Measurements from ENCODE around the gene TMEM61. TPM values are rescaled to one million over a fixed set of nuclear protein-coding genes. Genes with fewer than 3 reads are reported as not detected.

Gene TMEM61
- total RNA-seq, 1 experiment from 2014 or later = 0.74 TPM

DNA sequence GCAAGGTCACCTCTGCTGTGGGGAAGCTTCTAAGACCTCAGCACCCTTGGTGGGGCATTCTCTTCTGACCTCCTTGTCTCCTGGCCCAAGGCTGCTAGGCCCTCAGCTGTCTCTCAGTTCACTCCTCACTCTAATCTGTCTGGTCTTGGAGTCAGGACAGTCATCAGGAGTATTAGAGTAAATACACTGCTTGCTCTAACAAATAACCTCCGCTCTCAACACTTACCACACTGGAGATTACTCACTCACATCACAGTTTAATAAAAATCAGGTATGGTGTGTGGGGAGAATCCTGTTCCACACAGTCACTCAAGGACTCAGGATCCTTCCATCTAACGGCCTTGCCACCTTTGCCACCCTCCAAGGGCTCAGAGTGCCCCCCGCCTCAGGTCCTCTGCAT, 26.6 kb upstream of the TMEM61 start (continued):
- TF ChIP-seq TEAD1 (CRISPR knock-in tag; IDR thresholded peaks at IDR 0.05) = no peak
- TF ChIP-seq IRF2 (CRISPR knock-in tag; IDR thresholded peaks at IDR 0.05; ENCODE audit: borderline replicate concordance, low read depth) = no peak
- TF ChIP-seq TP53 (CRISPR knock-in tag; IDR thresholded peaks at IDR 0.05) = no peak

DNA sequence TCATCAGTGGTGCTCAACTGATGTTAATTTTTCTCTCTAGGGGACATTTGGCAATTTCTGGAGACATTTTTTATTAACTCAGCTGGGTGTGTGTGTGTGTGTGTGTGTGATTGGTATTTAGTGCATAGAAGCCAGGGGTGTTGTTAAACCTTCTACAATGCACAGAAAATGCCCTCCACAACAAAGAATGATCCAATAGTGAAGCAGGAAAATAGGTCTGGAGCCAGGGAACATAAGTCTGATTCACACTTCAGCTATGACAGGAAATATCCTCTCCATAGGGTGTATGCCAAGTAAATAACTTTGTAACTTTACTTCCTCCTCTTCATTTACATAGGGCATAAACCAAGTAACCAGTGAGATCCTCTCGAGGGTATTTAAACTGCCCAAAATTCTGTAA, 25.1 kb upstream of the TMEM61 start:
- CTCF ChIA-PET = interaction anchor here (1.0 to 4.2 kb wide), 2 partner anchors 10 to 67 kb away, joined by 4 to 16 read pairs; no protein-coding TSS in a partner anchor

More for the DNA sequence above, 25.1 kb upstream of the TMEM61 start:
- Mint-ChIP-seq H3K9me3 (peaks cover 48% of the 10 kb centered on the region), H3K27me3 (ENCODE audit: low read depth) (no peaks in the 10 kb centered on the region; the same call in 1 of the 2 replicates), H3K27ac (no peak overlapping the region), H3K36me3 (peaks cover 42% of the 10 kb centered on the region), H3K4me3 (no peak overlapping the region), H3K4me1 (peaks cover 20% of the 10 kb centered on the region)
- POLR2A ChIA-PET = no interaction called here
- DNase-seq (ENCODE audit: low spot score) (no peak), ATAC-seq (no peak)
- TF ChIP-seq, protein P1, sequence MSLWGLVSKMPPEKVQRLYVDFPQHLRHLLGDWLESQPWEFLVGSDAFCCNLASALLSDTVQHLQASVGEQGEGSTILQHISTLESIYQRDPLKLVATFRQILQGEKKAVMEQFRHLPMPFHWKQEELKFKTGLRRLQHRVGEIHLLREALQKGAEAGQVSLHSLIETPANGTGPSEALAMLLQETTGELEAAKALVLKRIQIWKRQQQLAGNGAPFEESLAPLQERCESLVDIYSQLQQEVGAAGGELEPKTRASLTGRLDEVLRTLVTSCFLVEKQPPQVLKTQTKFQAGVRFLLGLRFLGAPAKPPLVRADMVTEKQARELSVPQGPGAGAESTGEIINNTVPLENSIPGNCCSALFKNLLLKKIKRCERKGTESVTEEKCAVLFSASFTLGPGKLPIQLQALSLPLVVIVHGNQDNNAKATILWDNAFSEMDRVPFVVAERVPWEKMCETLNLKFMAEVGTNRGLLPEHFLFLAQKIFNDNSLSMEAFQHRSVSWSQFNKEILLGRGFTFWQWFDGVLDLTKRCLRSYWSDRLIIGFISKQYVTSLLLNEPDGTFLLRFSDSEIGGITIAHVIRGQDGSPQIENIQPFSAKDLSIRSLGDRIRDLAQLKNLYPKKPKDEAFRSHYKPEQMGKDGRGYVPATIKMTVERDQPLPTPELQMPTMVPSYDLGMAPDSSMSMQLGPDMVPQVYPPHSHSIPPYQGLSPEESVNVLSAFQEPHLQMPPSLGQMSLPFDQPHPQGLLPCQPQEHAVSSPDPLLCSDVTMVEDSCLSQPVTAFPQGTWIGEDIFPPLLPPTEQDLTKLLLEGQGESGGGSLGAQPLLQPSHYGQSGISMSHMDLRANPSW (CRISPR knock-in tag; conservative IDR thresholded peaks at IDR 0.05; ENCODE audit: low read depth) = no peak
- TF ChIP-seq NFE2L1 (CRISPR knock-in tag; IDR thresholded peaks at IDR 0.05) = no peak
- no peak for TF ChIP-seq RELA (CRISPR knock-in tag; IDR thresholded peaks at IDR 0.05; ENCODE audit: borderline replicate concordance)
- no peak for TF ChIP-seq ZNF232 (CRISPR knock-in tag; IDR thresholded peaks at IDR 0.05)
- no peak for TF ChIP-seq JUN (CRISPR knock-in tag; IDR thresholded peaks at IDR 0.05)
- TF ChIP-seq, protein P2, sequence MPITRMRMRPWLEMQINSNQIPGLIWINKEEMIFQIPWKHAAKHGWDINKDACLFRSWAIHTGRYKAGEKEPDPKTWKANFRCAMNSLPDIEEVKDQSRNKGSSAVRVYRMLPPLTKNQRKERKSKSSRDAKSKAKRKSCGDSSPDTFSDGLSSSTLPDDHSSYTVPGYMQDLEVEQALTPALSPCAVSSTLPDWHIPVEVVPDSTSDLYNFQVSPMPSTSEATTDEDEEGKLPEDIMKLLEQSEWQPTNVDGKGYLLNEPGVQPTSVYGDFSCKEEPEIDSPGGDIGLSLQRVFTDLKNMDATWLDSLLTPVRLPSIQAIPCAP (CRISPR knock-in tag; IDR thresholded peaks at IDR 0.05) = no peak
- TF ChIP-seq CREB1 (CRISPR knock-in tag; IDR thresholded peaks at IDR 0.05) = no peak
- TF ChIP-seq, protein P3, sequence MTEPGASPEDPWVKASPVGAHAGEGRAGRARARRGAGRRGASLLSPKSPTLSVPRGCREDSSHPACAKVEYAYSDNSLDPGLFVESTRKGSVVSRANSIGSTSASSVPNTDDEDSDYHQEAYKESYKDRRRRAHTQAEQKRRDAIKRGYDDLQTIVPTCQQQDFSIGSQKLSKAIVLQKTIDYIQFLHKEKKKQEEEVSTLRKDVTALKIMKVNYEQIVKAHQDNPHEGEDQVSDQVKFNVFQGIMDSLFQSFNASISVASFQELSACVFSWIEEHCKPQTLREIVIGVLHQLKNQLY (CRISPR knock-in tag; IDR thresholded peaks at IDR 0.05) = no peak
- TF ChIP-seq ZBTB21 (CRISPR knock-in tag; IDR thresholded peaks at IDR 0.05; ENCODE audit: borderline replicate concordance) = no peak
- TF ChIP-seq ZNF396 (CRISPR knock-in tag; IDR thresholded peaks at IDR 0.05; ENCODE audit: borderline replicate concordance) = no peak
- TF ChIP-seq ZNF219 (CRISPR knock-in tag; IDR thresholded peaks at IDR 0.05; ENCODE audit: borderline replicate concordance) = no peak
- TF ChIP-seq, protein P4, sequence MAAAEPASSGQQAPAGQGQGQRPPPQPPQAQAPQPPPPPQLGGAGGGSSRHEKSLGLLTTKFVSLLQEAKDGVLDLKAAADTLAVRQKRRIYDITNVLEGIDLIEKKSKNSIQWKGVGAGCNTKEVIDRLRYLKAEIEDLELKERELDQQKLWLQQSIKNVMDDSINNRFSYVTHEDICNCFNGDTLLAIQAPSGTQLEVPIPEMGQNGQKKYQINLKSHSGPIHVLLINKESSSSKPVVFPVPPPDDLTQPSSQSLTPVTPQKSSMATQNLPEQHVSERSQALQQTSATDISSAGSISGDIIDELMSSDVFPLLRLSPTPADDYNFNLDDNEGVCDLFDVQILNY (CRISPR knock-in tag; IDR thresholded peaks at IDR 0.05) = no peak
- no peak for TF ChIP-seq MYBL2 (CRISPR knock-in tag; IDR thresholded peaks at IDR 0.05)
- no peak for TF ChIP-seq CBFB (CRISPR knock-in tag; IDR thresholded peaks at IDR 0.05; ENCODE audit: low read depth)
- TF ChIP-seq, protein P5, sequence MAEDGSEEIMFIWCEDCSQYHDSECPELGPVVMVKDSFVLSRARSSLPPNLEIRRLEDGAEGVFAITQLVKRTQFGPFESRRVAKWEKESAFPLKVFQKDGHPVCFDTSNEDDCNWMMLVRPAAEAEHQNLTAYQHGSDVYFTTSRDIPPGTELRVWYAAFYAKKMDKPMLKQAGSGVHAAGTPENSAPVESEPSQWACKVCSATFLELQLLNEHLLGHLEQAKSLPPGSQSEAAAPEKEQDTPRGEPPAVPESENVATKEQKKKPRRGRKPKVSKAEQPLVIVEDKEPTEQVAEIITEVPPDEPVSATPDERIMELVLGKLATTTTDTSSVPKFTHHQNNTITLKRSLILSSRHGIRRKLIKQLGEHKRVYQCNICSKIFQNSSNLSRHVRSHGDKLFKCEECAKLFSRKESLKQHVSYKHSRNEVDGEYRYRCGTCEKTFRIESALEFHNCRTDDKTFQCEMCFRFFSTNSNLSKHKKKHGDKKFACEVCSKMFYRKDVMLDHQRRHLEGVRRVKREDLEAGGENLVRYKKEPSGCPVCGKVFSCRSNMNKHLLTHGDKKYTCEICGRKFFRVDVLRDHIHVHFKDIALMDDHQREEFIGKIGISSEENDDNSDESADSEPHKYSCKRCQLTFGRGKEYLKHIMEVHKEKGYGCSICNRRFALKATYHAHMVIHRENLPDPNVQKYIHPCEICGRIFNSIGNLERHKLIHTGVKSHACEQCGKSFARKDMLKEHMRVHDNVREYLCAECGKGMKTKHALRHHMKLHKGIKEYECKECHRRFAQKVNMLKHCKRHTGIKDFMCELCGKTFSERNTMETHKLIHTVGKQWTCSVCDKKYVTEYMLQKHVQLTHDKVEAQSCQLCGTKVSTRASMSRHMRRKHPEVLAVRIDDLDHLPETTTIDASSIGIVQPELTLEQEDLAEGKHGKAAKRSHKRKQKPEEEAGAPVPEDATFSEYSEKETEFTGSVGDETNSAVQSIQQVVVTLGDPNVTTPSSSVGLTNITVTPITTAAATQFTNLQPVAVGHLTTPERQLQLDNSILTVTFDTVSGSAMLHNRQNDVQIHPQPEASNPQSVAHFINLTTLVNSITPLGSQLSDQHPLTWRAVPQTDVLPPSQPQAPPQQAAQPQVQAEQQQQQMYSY (CRISPR knock-in tag; IDR thresholded peaks at IDR 0.05) = no peak
